Measurements from ENCODE around the gene C2orf42.

- TF ChIP-seq CTCF (IDR thresholded peaks at IDR 0.05) (no peak), POLR2A (IDR thresholded peaks at IDR 0.05) (no peak)
Observed at GRCh38 chr2:70233926-70234325, 43.1 kb upstream of the C2orf42 start.

All from right lobe of liver (tissue), 4 donors.